ENCODE results near the gene TUNAR.

Gene TUNAR

DNA sequence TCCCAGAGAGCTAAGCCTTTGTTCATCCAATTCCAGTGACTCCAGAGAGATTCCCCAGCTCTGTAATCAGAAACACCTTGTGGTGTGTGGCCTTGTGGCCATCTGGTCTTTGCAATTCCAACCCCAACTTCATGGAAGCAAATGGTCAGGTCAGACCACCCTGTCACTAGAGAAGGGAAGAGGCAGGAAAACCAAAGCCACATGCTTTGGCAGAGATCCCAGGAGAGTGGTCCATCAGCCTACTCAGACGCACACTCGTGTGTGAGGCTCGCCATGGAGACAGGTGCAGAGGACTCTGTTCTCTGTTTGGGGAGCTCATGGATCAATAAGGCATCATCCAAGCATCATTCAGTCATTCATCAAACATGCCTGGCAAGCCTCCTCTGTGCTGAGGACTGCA lies 46.2 kb upstream of the TUNAR start:
- Histone ChIP-seq H3K9me3 (ENCODE audit: insufficient read depth, low read length, severe bottlenecking) (no peaks in the 10 kb centered on the region), H3K27me3 (ENCODE audit: insufficient read depth, low read length, poor library complexity) (no peaks in the 10 kb centered on the region), H3K36me3 (ENCODE audit: insufficient read depth, low read length) (no peaks in the 10 kb centered on the region), H3K9ac (ENCODE audit: low read depth, low read length) (no peak overlapping the region), H2AFZ (ENCODE audit: low read depth, low read length) (no peak overlapping the region), H3K27ac (ENCODE audit: low read length) (no peak overlapping the region), H3K4me3 (ENCODE audit: low read depth in 1 of 2, low read length in 2 of 2) (no peak overlapping the region), H3K4me1 (ENCODE audit: insufficient read depth, low read length) (no peaks in the 10 kb centered on the region), H3K79me2 (ENCODE audit: insufficient read depth, low read length) (no peaks in the 10 kb centered on the region), H4K20me1 (ENCODE audit: insufficient read depth, low read length) (no peaks in the 10 kb centered on the region; the same call in 1 of the 2 replicates), H3K4me2 (ENCODE audit: insufficient read depth, low read length) (no peak overlapping the region)
- ATAC-seq (ENCODE audit: insufficient read depth, low read depth), result no peak
- TF ChIP-seq, protein P1, sequence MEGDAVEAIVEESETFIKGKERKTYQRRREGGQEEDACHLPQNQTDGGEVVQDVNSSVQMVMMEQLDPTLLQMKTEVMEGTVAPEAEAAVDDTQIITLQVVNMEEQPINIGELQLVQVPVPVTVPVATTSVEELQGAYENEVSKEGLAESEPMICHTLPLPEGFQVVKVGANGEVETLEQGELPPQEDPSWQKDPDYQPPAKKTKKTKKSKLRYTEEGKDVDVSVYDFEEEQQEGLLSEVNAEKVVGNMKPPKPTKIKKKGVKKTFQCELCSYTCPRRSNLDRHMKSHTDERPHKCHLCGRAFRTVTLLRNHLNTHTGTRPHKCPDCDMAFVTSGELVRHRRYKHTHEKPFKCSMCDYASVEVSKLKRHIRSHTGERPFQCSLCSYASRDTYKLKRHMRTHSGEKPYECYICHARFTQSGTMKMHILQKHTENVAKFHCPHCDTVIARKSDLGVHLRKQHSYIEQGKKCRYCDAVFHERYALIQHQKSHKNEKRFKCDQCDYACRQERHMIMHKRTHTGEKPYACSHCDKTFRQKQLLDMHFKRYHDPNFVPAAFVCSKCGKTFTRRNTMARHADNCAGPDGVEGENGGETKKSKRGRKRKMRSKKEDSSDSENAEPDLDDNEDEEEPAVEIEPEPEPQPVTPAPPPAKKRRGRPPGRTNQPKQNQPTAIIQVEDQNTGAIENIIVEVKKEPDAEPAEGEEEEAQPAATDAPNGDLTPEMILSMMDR (IDR thresholded peaks at IDR 0.05; ENCODE audit: borderline replicate concordance, extremely low read depth, low read length, poor library complexity, severe bottlenecking), result no peak
- TF ChIP-seq EZH2 (IDR thresholded peaks at IDR 0.05; ENCODE audit: borderline replicate concordance, low read depth, low read length, severe bottlenecking), result no peak
- no peak for DNase-seq

DNA sequence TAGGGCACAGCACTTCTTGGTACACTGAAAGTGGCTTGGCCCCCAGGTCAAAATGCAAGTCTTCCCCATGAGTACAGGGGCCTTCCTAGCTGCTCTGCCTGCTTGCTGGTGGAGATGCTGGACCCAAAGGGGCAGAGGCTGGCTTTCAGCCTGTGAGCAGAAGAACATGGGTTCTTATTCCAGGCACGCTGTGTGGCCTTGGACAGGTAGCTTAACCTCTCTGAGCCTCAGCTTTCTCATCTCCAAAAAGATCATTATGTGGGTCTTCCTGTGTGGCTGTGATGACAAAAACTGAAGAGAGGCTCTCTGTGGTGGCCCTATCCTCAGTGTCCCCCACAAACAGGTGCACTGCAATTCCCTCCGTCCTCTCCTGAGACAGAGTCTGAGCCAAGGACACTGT lies 45.6 kb upstream of the TUNAR start:
- no peak for ATAC-seq (ENCODE audit: insufficient read depth, low read depth)
- DNase-seq, result no peak
- H3K9ac ChIP-seq (ENCODE audit: low read depth, low read length), result no peak overlapping the region
- no peaks in the 10 kb centered on the region for H3K36me3 ChIP-seq (ENCODE audit: insufficient read depth, low read length)
- no peak overlapping the region for H3K4me3 ChIP-seq (ENCODE audit: low read depth in 1 of 2, low read length in 2 of 2)
- H2AFZ ChIP-seq (ENCODE audit: low read depth, low read length), result no peak overlapping the region
- no peaks in the 10 kb centered on the region for H3K79me2 ChIP-seq (ENCODE audit: insufficient read depth, low read length)
- no peaks in the 10 kb centered on the region; the same call in 1 of the 2 replicates for H4K20me1 ChIP-seq (ENCODE audit: insufficient read depth, low read length)
- no peaks in the 10 kb centered on the region for H3K27me3 ChIP-seq (ENCODE audit: insufficient read depth, low read length, poor library complexity)
- no peaks in the 10 kb centered on the region for H3K9me3 ChIP-seq (ENCODE audit: insufficient read depth, low read length, severe bottlenecking)
- no peak overlapping the region for H3K27ac ChIP-seq (ENCODE audit: low read length)
- TF ChIP-seq, protein P1 (IDR thresholded peaks at IDR 0.05; ENCODE audit: borderline replicate concordance, extremely low read depth, low read length, poor library complexity, severe bottlenecking), result no peak
- TF ChIP-seq EZH2 (IDR thresholded peaks at IDR 0.05; ENCODE audit: borderline replicate concordance, low read depth, low read length, severe bottlenecking), result no peak
- H3K4me1 ChIP-seq (ENCODE audit: insufficient read depth, low read length), result no peaks in the 10 kb centered on the region
- H3K4me2 ChIP-seq (ENCODE audit: insufficient read depth, low read length), result no peak overlapping the region

DNA sequence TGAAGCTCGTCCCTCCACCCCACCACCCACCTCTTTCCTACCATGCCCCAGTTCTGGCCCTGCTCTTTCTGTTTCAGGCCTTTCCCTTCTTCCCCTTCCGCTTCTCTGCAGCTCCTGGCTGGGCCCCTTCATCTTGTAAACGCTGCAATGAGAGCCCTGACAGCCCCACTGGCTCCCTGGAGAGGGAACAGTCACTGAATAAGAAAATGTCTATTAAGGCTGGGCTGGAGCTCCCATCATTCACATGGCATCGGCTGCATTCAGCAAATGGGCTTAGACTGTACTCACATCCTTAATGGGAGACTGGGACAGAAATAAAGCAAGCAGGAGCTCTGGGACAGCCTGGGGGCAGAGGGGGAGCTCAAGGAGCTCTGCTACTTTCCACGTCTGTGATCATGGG lies 45.2 kb upstream of the TUNAR start:
- Histone ChIP-seq H3K4me2 (ENCODE audit: insufficient read depth, low read length) (no peak overlapping the region), H3K27ac (ENCODE audit: low read length) (no peak overlapping the region), H3K27me3 (ENCODE audit: insufficient read depth, low read length, poor library complexity) (no peaks in the 10 kb centered on the region), H3K9me3 (ENCODE audit: insufficient read depth, low read length, severe bottlenecking) (no peaks in the 10 kb centered on the region), H3K9ac (ENCODE audit: low read depth, low read length) (no peak overlapping the region), H4K20me1 (ENCODE audit: insufficient read depth, low read length) (no peaks in the 10 kb centered on the region; the same call in 1 of the 2 replicates), H2AFZ (ENCODE audit: low read depth, low read length) (no peak overlapping the region), H3K79me2 (ENCODE audit: insufficient read depth, low read length) (no peaks in the 10 kb centered on the region), H3K36me3 (ENCODE audit: insufficient read depth, low read length) (no peaks in the 10 kb centered on the region), H3K4me3 (ENCODE audit: low read depth in 1 of 2, low read length in 2 of 2) (no peak overlapping the region), H3K4me1 (ENCODE audit: insufficient read depth, low read length) (no peaks in the 10 kb centered on the region)
- no peak for ATAC-seq (ENCODE audit: insufficient read depth, low read depth)
- no peak for TF ChIP-seq EZH2 (IDR thresholded peaks at IDR 0.05; ENCODE audit: borderline replicate concordance, low read depth, low read length, severe bottlenecking)
- TF ChIP-seq, protein P1 (IDR thresholded peaks at IDR 0.05; ENCODE audit: borderline replicate concordance, extremely low read depth, low read length, poor library complexity, severe bottlenecking), result no peak
- no peak for DNase-seq

DNA sequence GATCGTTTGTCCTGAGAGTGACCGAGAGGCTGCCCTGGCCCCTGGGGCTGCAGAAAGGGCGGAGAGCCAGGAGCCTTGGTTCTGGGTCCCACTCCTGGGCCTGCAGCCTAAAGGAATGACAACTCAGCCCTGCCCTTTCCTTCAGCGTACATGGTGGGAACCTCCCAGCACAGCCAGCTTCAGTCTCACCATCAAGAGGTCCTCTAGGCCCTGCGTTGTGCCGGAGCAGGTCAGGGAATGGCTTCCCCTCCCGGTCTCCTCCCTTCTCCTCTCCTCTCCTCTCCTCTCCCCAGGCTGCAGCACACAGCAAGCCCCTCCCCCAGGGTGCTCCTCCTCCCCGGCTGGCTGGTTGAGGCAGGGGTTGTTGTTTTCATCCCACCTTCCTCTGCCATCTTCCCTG lies 44.6 kb upstream of the TUNAR start:
- no peaks in the 10 kb centered on the region for H3K79me2 ChIP-seq (ENCODE audit: insufficient read depth, low read length)
- H3K9ac ChIP-seq (ENCODE audit: low read depth, low read length), result no peak overlapping the region
- no peaks in the 10 kb centered on the region for H3K4me1 ChIP-seq (ENCODE audit: insufficient read depth, low read length)
- H3K4me2 ChIP-seq (ENCODE audit: insufficient read depth, low read length), result no peak overlapping the region
- H3K36me3 ChIP-seq (ENCODE audit: insufficient read depth, low read length), result no peaks in the 10 kb centered on the region
- no peak overlapping the region for H2AFZ ChIP-seq (ENCODE audit: low read depth, low read length)
- DNase-seq (no peak), ATAC-seq (ENCODE audit: insufficient read depth, low read depth) (no peak)
- no peak overlapping the region for H3K27ac ChIP-seq (ENCODE audit: low read length)
- no peaks in the 10 kb centered on the region; the same call in 1 of the 2 replicates for H4K20me1 ChIP-seq (ENCODE audit: insufficient read depth, low read length)
- no peaks in the 10 kb centered on the region for H3K9me3 ChIP-seq (ENCODE audit: insufficient read depth, low read length, severe bottlenecking)
- no peak overlapping the region for H3K4me3 ChIP-seq (ENCODE audit: low read depth in 1 of 2, low read length in 2 of 2)
- no peaks in the 10 kb centered on the region for H3K27me3 ChIP-seq (ENCODE audit: insufficient read depth, low read length, poor library complexity)
- no peak for TF ChIP-seq EZH2 (IDR thresholded peaks at IDR 0.05; ENCODE audit: borderline replicate concordance, low read depth, low read length, severe bottlenecking)
- TF ChIP-seq, protein P1 (IDR thresholded peaks at IDR 0.05; ENCODE audit: borderline replicate concordance, extremely low read depth, low read length, poor library complexity, severe bottlenecking), result no peak
